Ishikawa (cell line): ENCODE results near the gene PRDM2.

Source experiments
- CEBPB ChIP-seq: IDR thresholded peaks from 2 replicates; pipeline ENCODE4 v1.6.1; 2012
- CREB1 ChIP-seq: IDR thresholded peaks from 2 replicates; pipeline ENCODE4 v1.6.1; 2012; ENCODE audit warnings: low read depth
- EGR1 ChIP-seq: IDR thresholded peaks from 2 replicates; pipeline ENCODE4 v1.6.1; 2012
- EP300 ChIP-seq: IDR thresholded peaks from 2 replicates; pipeline ENCODE4 v1.6.1; 2012; ENCODE audit warnings: borderline replicate concordance
- FOXM1 ChIP-seq: IDR thresholded peaks from 2 replicates; pipeline ENCODE4 v1.6.1; 2012; ENCODE audit warnings: low read depth, borderline replicate concordance
- NFIC ChIP-seq: IDR thresholded peaks from 2 replicates; pipeline ENCODE4 v1.6.1; 2012
- RAD21 ChIP-seq: IDR thresholded peaks from 2 replicates; pipeline ENCODE4 v1.6.1; 2012; ENCODE audit warnings: low read depth
- TAF1 ChIP-seq: IDR thresholded peaks from 2 replicates; pipeline ENCODE4 v1.6.1; 2012; ENCODE audit warnings: low read depth, mild to moderate bottlenecking
- TCF12 ChIP-seq: IDR thresholded peaks from 2 replicates; pipeline ENCODE4 v1.6.1; 2012; ENCODE audit warnings: low read depth
- TEAD4 ChIP-seq: IDR thresholded peaks from 2 replicates; pipeline ENCODE4 v1.6.1; 2012
- YY1 ChIP-seq: IDR thresholded peaks from 2 replicates; pipeline ENCODE4 v1.6.1; 2012; ENCODE audit warnings: low read depth
- ZBTB7A ChIP-seq: IDR thresholded peaks from 2 replicates; pipeline ENCODE4 v1.6.1; 2012; ENCODE audit warnings: low read depth
- TF ChIP-seq, protein P1 (sequence below): IDR thresholded peaks from 2 replicates; pipeline ENCODE4 v1.6.1; 2012
- TF ChIP-seq, protein P2 (sequence below): IDR thresholded peaks from 2 replicates; pipeline ENCODE4 v1.6.1; 2012; ENCODE audit warnings: low read depth, mild to moderate bottlenecking
- TF ChIP-seq, protein P3 (sequence below): IDR thresholded peaks from 2 replicates; pipeline ENCODE4 v1.6.1; 2012

The PRDM2 gene

DNA sequence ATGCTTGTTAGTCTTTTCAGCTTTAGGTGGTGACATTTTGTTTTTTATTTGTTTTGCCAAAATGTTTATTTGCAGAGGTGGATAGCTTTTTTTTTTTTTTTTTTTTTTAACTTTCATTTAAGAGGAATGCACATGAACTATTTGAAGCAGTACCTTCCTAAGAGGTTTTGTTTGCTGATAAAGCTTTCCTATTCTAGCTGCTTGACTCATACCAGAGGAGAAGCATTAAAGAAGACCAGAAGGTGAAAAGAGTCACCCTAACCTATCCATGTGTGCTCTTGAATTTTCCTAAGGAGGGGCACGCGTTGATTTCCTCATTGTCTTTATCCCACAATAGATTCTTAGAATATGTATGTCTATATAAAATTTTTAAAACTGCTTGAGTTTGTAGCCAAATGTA lies 57.7 kb downstream of the PRDM2 start:
- TF ChIP-seq CREB1: no peak
- TF ChIP-seq FOXM1: no peak
- TF ChIP-seq NFIC: no peak
- no peak for TF ChIP-seq RAD21
- TF ChIP-seq TAF1: no peak
- no peak for TF ChIP-seq YY1
- TF ChIP-seq TEAD4: no peak
- no peak for TF ChIP-seq EGR1
- TF ChIP-seq, protein P1, sequence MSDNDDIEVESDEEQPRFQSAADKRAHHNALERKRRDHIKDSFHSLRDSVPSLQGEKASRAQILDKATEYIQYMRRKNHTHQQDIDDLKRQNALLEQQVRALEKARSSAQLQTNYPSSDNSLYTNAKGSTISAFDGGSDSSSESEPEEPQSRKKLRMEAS: no peak
- no peak for TF ChIP-seq ZBTB7A
- TF ChIP-seq, protein P2, sequence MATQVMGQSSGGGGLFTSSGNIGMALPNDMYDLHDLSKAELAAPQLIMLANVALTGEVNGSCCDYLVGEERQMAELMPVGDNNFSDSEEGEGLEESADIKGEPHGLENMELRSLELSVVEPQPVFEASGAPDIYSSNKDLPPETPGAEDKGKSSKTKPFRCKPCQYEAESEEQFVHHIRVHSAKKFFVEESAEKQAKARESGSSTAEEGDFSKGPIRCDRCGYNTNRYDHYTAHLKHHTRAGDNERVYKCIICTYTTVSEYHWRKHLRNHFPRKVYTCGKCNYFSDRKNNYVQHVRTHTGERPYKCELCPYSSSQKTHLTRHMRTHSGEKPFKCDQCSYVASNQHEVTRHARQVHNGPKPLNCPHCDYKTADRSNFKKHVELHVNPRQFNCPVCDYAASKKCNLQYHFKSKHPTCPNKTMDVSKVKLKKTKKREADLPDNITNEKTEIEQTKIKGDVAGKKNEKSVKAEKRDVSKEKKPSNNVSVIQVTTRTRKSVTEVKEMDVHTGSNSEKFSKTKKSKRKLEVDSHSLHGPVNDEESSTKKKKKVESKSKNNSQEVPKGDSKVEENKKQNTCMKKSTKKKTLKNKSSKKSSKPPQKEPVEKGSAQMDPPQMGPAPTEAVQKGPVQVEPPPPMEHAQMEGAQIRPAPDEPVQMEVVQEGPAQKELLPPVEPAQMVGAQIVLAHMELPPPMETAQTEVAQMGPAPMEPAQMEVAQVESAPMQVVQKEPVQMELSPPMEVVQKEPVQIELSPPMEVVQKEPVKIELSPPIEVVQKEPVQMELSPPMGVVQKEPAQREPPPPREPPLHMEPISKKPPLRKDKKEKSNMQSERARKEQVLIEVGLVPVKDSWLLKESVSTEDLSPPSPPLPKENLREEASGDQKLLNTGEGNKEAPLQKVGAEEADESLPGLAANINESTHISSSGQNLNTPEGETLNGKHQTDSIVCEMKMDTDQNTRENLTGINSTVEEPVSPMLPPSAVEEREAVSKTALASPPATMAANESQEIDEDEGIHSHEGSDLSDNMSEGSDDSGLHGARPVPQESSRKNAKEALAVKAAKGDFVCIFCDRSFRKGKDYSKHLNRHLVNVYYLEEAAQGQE: no peak
- TF ChIP-seq EP300: no peak
- TF ChIP-seq, protein P3, sequence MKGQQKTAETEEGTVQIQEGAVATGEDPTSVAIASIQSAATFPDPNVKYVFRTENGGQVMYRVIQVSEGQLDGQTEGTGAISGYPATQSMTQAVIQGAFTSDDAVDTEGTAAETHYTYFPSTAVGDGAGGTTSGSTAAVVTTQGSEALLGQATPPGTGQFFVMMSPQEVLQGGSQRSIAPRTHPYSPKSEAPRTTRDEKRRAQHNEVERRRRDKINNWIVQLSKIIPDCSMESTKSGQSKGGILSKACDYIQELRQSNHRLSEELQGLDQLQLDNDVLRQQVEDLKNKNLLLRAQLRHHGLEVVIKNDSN: no peak
- TF ChIP-seq CEBPB: no peak
- TF ChIP-seq TCF12: no peak

DNA sequence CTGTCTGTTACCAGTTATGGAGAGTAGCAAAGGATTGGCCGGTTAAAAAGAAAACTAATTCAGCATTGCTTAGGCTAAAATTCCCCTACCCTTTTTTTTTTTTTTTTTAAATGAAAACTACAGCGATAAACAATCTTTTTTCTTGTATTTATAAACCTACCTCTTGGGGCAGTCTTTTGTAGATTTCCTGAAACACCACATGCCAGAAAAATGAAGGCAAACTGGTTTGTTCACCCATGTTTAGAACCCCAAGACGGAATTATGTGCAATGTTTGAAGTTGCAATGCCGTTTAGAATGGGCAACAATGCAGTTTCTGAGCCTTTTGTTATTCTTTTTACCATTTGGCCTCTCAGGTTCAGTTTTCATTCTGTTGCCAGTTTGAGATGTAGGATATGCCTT lies 59.1 kb downstream of the PRDM2 start:
- TF ChIP-seq EGR1 (no peak), CREB1 (no peak), TEAD4 (peak; percentile 90), YY1 (0 out of 2 replicates have a peak, but pooled peaks have one; percentile 30), RAD21 (no peak), EP300 (peak; percentile 75; the same call in 1 of the 2 replicates), TCF12 (peak; percentile 79; the same call in 1 of the 2 replicates), NFIC (peak; percentile 56; the same call in 1 of the 2 replicates), FOXM1 (peak; percentile 91), ZBTB7A (no peak), CEBPB (peak; percentile 63), TAF1 (no peak)
- TF ChIP-seq, protein P1: peak; percentile 74
- TF ChIP-seq, protein P3: 0 out of 2 replicates have a peak, but pooled peaks have one; percentile 12
- TF ChIP-seq, protein P2: no peak

DNA sequence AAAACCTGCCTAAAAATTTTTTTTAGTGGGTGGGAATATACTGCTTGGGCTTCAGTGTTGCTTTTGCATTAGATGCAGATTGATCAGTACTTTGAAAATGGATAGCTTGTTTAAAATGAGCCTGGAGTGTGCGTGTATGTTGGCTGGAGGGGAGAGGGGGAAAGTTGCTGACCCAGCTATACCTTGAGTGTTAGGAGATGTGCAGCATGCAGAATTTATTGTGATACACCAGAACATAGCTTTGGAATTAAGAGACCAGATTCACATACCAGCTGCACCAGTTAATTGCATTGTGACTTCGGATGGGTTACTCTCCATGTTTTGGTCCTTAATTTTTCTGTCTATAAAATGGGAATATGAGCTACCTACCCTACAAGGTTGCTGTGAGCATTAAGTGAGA lies 60.4 kb downstream of the PRDM2 start:
- TF ChIP-seq ZBTB7A (no peak), EGR1 (no peak), NFIC (no peak), EP300 (no peak), TEAD4 (no peak), TAF1 (no peak), YY1 (no peak), RAD21 (no peak), FOXM1 (no peak)
- TF ChIP-seq, protein P2: no peak
- TF ChIP-seq, protein P3: no peak

DNA sequence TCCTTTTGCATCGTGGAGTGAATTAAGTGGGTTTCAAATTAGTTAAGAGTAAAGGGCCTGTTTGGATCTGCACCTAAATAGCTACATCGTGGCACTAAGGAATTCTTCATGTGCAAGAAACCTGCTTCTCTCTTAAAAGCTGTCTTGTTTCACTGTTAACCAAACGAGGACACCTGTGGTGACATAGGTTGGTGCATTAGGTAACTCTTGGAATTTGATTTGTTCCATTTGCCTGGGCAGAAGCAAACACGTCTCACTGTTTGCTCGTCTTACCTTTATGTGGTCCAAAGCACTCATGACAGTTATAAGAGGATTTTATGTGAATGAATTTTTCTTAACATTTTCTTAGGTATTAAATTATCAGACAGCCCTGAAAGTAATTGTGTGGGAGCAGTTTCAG lies 60.9 kb downstream of the PRDM2 start:
- TF ChIP-seq TAF1: no peak
- no peak for TF ChIP-seq NFIC
- TF ChIP-seq CEBPB: peak; percentile 59
- TF ChIP-seq, protein P1: no peak
- TF ChIP-seq TEAD4: peak; percentile 56; the same call in 1 of the 2 replicates
- no peak for TF ChIP-seq ZBTB7A
